ENCODE measurements around the gene SLC34A3. TPM values are rescaled to one million over a fixed set of nuclear protein-coding genes. Genes with fewer than 3 reads are reported as not detected.

The SLC34A3 gene
- total RNA-seq, 1 experiment from 2014 or later: 0.26 TPM

- BruUV-seq (replicated peaks): no TSS peak
- TF ChIP-seq CTCF (IDR thresholded peaks at IDR 0.05; ENCODE audit: unreplicated experiment): no peak
- CTCF ChIA-PET: interaction anchor here (1.1 to 1.7 kb wide), 3 partner anchors 9 to 19 kb away, joined by 3 to 4 read pairs (median 4); partner anchors contain the start of gene RNF224
These were observed 16.1 kb upstream of the SLC34A3 start for GRCh38 chr9:137214620-137215019.

GRCh38 chr9:137215196-137215986, 15.3 kb upstream of the SLC34A3 start:
- CTCF ChIA-PET: interaction anchor here (1.1 to 1.7 kb wide), 3 partner anchors 8 to 20 kb away, joined by 3 to 4 read pairs (median 4); partner anchors contain the start of gene RNF224
- BruUV-seq (replicated peaks): no TSS peak
- intact Hi-C loops (cut with micrococcal nuclease; ENCODE audit: unreplicated experiment): no loop called here
- Mint-ChIP-seq H3K27me3 (ENCODE audit: unreplicated experiment) (no peaks in the 10 kb centered on the region), H3K27ac (ENCODE audit: unreplicated experiment) (no peak overlapping the region), H3K4me1 (ENCODE audit: low read depth, unreplicated experiment) (no peaks in the 10 kb centered on the region), H3K36me3 (ENCODE audit: insufficient read depth, unreplicated experiment) (peaks cover 46% of the 10 kb centered on the region), H3K9me3 (ENCODE audit: low read depth, unreplicated experiment) (no peaks in the 10 kb centered on the region), H3K4me3 (ENCODE audit: low read depth, unreplicated experiment) (no peak overlapping the region)
- TF ChIP-seq CTCF (IDR thresholded peaks at IDR 0.05; ENCODE audit: unreplicated experiment): no peak
- no peak for DNase-seq

More at GRCh38 chr9:137214620-137215019, 16.1 kb upstream of the SLC34A3 start:
- H3K36me3 Mint-ChIP-seq (ENCODE audit: insufficient read depth, unreplicated experiment): peaks cover 40% of the 10 kb centered on the region
- no peaks in the 10 kb centered on the region for H3K4me1 Mint-ChIP-seq (ENCODE audit: low read depth, unreplicated experiment)
- intact Hi-C loops (cut with micrococcal nuclease; ENCODE audit: unreplicated experiment): no loop called here
- no peak overlapping the region for H3K4me3 Mint-ChIP-seq (ENCODE audit: low read depth, unreplicated experiment)
- H3K9me3 Mint-ChIP-seq (ENCODE audit: low read depth, unreplicated experiment): no peaks in the 10 kb centered on the region
- no peaks in the 10 kb centered on the region for H3K27me3 Mint-ChIP-seq (ENCODE audit: unreplicated experiment)
- H3K27ac Mint-ChIP-seq (ENCODE audit: unreplicated experiment): no peak overlapping the region
- DNase-seq: no peak

GRCh38 chr9:137216188-137216965, 14.3 kb upstream of the SLC34A3 start:
- DNase-seq: no peak
- intact Hi-C loops (cut with micrococcal nuclease; ENCODE audit: unreplicated experiment): no loop called here
- no peak for TF ChIP-seq CTCF (IDR thresholded peaks at IDR 0.05; ENCODE audit: unreplicated experiment)
- Mint-ChIP-seq H3K9me3 (ENCODE audit: low read depth, unreplicated experiment) (no peaks in the 10 kb centered on the region), H3K27ac (ENCODE audit: unreplicated experiment) (no peak overlapping the region), H3K4me1 (ENCODE audit: low read depth, unreplicated experiment) (no peaks in the 10 kb centered on the region), H3K36me3 (ENCODE audit: insufficient read depth, unreplicated experiment) (peaks cover 44% of the 10 kb centered on the region), H3K4me3 (ENCODE audit: low read depth, unreplicated experiment) (no peak overlapping the region), H3K27me3 (ENCODE audit: unreplicated experiment) (no peaks in the 10 kb centered on the region)
- BruUV-seq (replicated peaks): no TSS peak
- CTCF ChIA-PET: interaction anchor here (0.6 kb wide), 1 partner anchor 80 kb away, joined by 3 read pairs; no protein-coding TSS in a partner anchor

- intact Hi-C loops (cut with micrococcal nuclease; ENCODE audit: unreplicated experiment): no loop called here
- Mint-ChIP-seq H3K9me3 (ENCODE audit: low read depth, unreplicated experiment) (no peaks in the 10 kb centered on the region), H3K4me1 (ENCODE audit: low read depth, unreplicated experiment) (no peaks in the 10 kb centered on the region), H3K27ac (ENCODE audit: unreplicated experiment) (peak overlapping the region; percentile 36), H3K27me3 (ENCODE audit: unreplicated experiment) (no peaks in the 10 kb centered on the region), H3K4me3 (ENCODE audit: low read depth, unreplicated experiment) (peak overlapping the region; percentile 63), H3K36me3 (ENCODE audit: insufficient read depth, unreplicated experiment) (peaks cover 41% of the 10 kb centered on the region)
- BruUV-seq (replicated peaks): TSS peak; percentile 24
- CTCF ChIA-PET: no interaction called here
- TF ChIP-seq CTCF (IDR thresholded peaks at IDR 0.05; ENCODE audit: unreplicated experiment): no peak
- DNase-seq: peak; percentile 87
These were observed 13.2 kb upstream of the SLC34A3 start for GRCh38 chr9:137217276-137218211.
